Bone marrow (tissue), 2 donors: ENCODE measurements around the gene RNF213.

Experiments
- DNase-seq, 2 donors: peaks; one replicate each; lab custom pipeline; 2025; lab: John Stamatoyannopoulos, UW

The RNF213 gene

GRCh38 chr17:80372922-80373570 lies 112.4 kb downstream of the RNF213 start:
- DNase-seq = no peak

GRCh38 chr17:80374039-80374731 lies 113.5 kb downstream of the RNF213 start:
- no peak for DNase-seq

DNA sequence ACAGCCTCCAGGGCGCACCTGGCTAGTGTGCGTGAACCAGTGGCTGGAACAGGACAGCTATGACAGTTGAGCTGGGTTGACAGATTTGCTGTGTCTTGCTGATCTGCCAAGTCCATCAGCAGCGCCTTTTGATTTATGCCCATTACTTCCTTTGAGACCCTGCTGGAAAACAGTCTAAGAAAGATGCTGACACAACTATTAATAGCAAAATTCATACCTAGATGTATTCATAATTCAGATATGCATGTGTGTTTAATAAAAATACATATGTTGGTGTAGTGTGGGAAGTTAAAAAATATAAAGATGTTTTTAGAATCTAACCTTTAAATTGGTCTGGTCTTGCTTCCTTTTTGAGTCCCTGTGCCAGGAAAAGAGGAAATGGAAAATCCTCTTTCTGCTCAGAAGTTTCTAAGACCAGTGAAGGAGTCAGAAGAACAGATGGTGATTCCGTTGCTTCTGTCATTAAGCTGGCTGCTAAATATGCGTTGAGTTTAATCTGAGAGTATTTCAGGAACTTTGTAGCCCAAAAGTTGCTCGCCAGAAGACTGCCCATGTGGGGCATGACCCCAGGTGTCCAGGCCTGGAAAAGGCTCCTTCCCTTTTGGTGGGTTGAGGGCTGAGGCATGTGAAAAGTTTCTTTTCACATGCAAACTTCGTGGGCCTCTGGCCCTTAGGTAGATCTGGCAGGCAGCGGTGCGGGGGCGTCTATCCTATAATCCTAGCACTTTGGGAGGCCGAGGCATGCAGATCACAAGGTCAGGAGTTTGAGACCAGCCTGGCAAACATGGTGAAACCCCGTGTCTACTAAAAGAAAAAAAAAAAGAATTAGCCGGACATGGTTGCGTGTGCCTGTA lies 114.3 kb downstream of the RNF213 start:
- no peak for DNase-seq

DNA sequence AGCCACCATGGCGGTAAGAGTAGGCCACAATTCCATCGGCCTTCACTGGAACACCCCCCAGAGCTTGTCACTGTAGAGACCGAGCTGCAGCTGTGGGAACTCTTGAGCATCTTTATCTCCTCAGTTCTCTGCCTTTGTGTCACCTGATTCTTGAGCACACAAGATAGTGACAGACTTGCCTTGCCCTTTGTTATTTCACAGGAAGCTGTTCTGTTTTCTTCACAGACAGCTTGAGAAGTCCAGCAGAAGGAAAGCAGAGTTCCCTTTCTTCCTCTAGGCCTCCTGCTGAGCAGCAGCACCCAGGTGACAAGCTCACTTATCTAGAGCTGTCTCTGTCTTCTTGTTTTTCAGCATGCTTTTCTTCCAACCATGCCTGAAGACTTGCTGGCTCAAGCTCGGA lies 115.9 kb downstream of the RNF213 start:
- no peak for DNase-seq

DNA sequence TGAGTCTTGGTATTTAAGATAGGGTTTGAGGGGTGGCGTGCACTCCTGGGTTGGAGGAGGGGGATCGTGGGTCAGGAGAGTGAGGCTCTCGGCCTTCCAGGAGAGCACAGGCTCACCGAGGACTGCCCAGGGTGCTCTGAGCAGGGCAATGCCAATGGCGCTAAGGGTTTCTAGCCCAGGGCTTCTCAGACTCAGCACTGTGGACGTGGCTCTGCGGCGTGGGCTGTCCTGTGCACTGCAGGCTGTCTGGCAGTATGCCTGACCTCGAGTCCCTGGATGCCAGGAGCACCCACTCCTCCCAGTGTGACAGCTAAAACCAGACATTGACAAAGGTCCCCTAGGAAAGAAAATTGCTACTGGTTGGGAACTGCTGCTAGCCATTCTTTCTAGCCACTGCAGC lies 117.1 kb downstream of the RNF213 start:
- no peak for DNase-seq

GRCh38 chr17:80379348-80379747 lies 118.7 kb downstream of the RNF213 start:
- DNase-seq = no peak

- no peak for DNase-seq
Observed at GRCh38 chr17:80380068-80380467, 119.4 kb downstream of the RNF213 start.

DNA sequence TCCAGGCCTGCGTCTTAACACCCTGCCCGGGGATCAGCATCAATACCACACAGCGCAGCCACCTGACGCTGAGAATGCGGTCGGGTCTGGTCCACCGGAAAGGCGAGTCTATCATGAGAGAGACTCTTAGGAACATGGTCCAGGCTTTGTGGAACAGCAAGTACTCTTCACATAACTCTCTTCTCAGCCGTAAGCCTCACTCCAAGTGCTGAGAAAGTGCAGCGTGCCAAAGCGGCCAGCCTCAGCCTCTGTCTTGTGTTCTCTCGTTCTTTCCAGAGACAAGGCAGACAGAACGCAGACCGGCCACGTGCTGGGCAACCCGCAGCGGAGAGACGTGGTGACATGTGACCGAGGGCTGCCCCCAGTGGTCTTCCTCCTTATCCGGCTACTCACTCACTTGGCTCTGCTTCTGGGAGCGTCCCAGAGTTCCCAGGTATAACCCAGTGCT lies 119.9 kb downstream of the RNF213 start:
- no peak for DNase-seq

DNA sequence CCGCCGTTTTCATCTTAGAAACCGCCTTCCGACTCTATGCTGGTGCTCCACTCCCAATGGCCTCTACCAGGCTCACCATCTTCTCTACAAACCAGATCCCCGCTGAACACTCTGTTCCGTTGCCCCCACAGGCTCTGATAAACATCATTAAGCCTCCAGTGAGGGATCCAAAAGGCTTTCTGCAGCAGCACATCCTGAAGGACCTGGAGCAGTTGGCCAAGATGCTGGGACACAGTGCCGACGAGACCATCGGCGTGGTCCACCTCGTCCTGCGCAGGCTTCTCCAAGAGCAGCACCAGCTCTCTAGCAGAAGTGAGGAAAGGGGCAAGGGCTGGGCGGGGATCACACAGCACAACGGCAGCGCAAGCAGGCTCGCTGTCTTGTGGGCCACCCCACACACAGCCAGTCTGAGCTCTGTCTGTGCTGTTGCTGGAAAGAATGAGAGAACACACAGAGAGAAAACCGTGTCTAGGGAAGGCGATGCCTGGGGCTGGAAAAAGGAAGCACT lies 120.8 kb downstream of the RNF213 start:
- DNase-seq = no peak

DNA sequence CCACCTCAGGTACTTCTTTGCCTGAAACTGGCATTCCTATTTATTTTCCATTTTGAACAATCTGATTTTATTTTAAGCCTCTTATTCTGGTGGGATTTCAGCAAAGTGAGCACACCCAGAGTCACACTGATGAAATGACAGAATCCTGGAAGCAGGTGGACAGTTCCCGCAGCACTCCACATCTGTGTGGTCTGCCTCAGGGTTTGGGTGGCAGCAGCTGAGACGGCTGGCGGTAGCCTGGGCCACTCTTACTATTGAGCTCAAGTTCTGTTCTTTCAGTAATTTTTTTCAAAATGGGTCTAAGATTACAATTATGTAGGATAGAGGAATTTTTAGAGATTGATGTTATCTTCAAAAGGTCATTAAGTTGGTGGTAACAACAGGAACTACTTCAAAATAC lies 121.8 kb downstream of the RNF213 start:
- no peak for DNase-seq

DNA sequence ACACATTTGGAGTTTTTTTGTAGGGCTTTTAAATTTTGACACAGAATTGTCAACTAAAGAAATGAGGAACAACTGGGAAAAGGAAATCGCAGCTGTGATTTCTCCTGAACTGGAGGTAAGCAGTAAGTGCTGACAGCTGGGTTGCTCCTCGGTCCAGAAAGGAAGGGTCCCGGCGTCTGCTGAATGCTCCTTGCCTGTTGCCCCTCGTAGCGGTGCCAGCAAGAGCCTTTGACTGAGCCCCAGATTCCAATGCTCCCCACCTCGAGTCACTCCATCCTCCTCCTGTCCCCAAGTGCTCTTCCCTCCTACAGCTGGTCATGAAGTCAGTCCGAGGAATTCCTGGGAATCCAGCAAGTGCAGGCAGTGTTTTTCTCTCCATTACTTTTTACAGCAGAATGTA lies 122.3 kb downstream of the RNF213 start:
- DNase-seq = no peak

DNA sequence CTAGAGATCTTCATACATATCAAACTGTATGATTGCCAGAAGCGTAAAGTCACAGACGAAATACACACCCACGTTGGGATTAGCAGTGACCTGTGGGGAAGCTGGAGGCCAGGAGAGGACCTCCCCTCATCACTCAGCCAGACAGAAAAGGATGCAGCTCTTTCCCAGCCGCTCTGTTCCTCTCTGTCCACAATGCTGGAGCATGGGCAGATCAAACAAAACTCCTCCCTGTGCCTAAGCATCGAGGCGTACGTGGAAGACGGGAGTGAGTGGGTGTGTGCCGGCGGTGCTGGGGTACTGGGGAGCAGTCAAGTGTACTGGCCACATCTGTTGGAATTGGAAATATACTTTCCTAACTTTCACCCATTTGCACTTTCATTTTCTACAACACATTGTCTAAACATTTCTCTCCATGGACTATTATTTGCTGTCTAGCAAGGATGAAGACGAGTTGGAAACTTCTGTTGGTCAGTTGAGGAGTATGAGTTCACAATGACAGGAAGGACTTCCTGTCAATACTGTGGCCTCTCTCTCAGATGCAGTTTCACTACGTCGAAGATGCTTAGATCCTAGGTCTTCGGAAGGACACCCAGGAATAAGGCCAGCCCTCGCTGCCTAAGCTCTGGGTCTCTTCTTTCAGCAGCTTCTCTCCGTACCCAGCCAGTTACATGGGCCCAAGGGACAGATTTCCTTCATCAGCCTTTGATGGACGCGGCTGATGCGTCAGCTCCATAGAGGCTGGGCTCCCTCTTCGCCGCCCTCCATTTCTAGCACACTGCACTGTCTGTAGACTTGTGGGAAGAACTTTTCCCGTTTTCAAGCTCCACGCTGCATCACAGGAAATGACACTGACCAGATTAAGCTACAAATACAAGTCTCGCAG lies 123.7 kb downstream of the RNF213 start:
- no peak for DNase-seq

DNA sequence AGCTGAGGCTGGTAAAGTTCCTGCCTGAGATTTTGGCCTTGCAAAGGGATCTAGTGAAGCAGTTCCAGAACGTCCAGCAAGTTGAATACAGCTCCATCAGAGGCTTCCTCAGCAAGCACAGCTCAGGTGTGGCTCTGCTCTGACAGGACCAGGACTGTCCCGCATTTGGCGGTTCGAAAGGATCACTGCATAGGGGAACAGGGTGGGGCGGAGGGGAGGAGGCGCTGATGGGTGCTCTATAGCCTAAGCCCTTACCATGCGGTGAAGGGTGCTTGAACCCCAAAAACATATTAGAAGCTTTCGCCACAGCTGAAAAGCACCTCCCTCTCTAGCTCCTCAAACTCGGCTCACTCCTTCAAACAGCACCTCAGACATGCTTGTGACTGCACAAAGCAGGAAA lies 124.4 kb downstream of the RNF213 start:
- no peak for DNase-seq

DNA sequence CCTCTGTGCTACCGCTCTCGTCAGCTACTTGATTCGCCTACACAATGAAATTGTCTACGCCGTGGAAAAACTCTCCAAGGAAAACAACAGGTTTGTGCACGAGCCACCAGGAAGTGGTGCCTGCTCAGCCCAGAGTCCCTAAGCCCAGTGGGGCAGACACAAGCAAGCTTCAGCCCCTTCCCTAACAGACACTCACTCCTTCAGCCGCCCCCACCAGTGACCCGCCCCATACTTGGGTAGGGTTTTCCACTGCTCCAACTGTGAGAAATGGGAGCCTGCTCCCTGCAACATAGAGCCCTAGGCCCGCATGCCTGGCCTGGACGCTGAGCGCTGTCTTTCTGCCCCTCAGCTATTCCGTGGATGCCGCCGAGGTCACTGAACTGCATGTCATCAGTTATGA lies 125.7 kb downstream of the RNF213 start:
- DNase-seq = no peak

DNA sequence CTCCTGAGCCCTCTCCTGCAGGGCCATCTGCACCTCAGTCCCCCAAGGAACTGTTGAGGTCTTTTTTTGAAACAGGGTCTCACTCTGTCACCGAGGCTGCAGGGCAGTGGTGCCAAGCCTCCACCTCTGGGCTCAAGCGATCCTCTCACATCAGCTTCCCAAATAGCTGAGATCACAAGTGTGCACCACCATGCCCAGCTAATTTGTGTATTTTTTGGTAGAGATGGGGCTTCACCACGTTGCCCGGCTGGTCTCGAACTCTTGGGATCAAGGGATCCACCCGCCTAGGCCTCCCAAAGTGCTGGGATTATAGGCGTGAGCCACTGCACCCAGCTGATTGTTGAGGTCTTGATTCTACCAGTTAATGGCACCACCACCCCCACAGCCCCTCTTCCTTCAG lies 126.4 kb downstream of the RNF213 start:
- DNase-seq = no peak

GRCh38 chr17:80388175-80388574 lies 127.5 kb downstream of the RNF213 start:
- DNase-seq = no peak

DNA sequence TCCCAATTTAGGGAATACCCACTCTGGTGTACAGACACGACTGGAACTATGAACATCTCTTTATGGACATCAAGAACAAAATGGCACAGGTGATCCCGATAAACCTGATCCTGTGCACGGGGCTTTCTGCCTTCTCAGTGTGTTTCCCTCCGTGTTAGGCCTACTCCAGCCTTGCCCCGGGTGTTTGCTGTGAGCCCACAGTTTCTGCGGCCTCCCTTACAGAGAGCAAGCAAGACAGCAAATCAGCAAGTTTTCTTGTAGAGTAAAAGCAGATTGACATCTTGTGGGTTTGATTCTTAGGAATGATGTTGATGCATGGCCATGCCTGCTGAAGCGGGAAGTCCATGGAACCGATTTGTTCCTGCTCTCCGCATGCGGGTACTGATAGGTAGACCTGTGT lies 127.9 kb downstream of the RNF213 start:
- no peak for DNase-seq

GRCh38 chr17:80389011-80389995 lies 128.7 kb downstream of the RNF213 start:
- DNase-seq = no peak

GRCh38 chr17:80393241-80393890 lies 132.7 kb downstream of the RNF213 start:
- DNase-seq = no peak

DNA sequence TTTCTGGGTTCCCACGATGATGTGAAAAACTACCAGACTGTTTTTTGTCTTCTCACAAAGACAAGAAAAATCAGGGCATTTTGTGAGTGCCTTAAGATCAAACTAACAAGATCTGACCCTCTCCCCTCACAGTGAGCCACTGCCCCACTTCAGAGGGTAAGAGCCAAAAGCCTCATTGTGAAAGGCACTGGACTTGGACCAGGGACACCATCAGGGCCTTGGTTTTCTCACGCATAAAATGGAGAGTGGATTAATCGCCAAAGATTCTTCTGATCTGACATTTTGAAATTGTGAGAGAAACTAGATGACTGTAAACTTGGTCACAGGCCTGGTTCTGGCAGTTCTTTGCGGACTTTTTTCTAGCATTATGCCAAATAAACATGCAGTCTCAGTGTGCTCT lies 133.3 kb downstream of the RNF213 start:
- no peak for DNase-seq
